Measurements from ENCODE around the gene TRAK1.

Gene TRAK1

GRCh38 chr3:42214565-42215283 lies 123.6 kb downstream of the TRAK1 start:
- no peak for DNase-seq

GRCh38 chr3:42216302-42216701 lies 125.1 kb downstream of the TRAK1 start:
- DNase-seq, result no peak

- DNase-seq, result no peak
Observed at GRCh38 chr3:42216931-42217333, 125.8 kb downstream of the TRAK1 start.

- no peak for DNase-seq
Observed at GRCh38 chr3:42220436-42221121, 129.4 kb downstream of the TRAK1 start.

- DNase-seq, result no peak
Observed at GRCh38 chr3:42222942-42223693, 132.0 kb downstream of the TRAK1 start.

GRCh38 chr3:42224178-42224577 lies 133.0 kb downstream of the TRAK1 start:
- DNase-seq, result no peak

GRCh38 chr3:42224658-42225421 lies 133.7 kb downstream of the TRAK1 start:
- DNase-seq, result no peak

- no peak for DNase-seq
Observed at GRCh38 chr3:42225486-42226363, 134.6 kb downstream of the TRAK1 start.

- DNase-seq, result no peak
Observed at GRCh38 chr3:42226470-42227425, 135.6 kb downstream of the TRAK1 start.

GRCh38 chr3:42228796-42229195 lies 137.6 kb downstream of the TRAK1 start:
- DNase-seq, result no peak

GRCh38 chr3:42229266-42229941 lies 138.2 kb downstream of the TRAK1 start:
- no peak for DNase-seq

GRCh38 chr3:42229942-42230688 lies 139.0 kb downstream of the TRAK1 start:
- DNase-seq, result no peak

- no peak for DNase-seq
Observed at GRCh38 chr3:42230860-42231259, 139.7 kb downstream of the TRAK1 start.

- DNase-seq, result no peak
Observed at GRCh38 chr3:42235532-42235931, 144.4 kb downstream of the TRAK1 start.

- no peak for DNase-seq
Observed at GRCh38 chr3:42236611-42237010, 145.5 kb downstream of the TRAK1 start.

GRCh38 chr3:42246091-42246490 lies 154.9 kb downstream of the TRAK1 start:
- no peak for DNase-seq

GRCh38 chr3:42247576-42248027 lies 156.4 kb downstream of the TRAK1 start:
- DNase-seq, result peak; percentile 75 to 77

- DNase-seq, result no peak
Observed at GRCh38 chr3:42250761-42251160, 159.6 kb downstream of the TRAK1 start.

GRCh38 chr3:42254566-42254965 lies 163.4 kb downstream of the TRAK1 start:
- DNase-seq, result no peak

Measured in activated T-cell treated with anti-CD3 and anti-CD28 coated beads, Interleukin-2, amount 50 U/mL, for 48 hours (primary cell).